ENCODE measurements around the gene TPST2.

TPST2 gene

GRCh38 chr22:26552466-26552865 is 37.5 kb downstream of the TPST2 start:
- no peak for TF ChIP-seq CTCF (IDR thresholded peaks at IDR 0.05; ENCODE audit: insufficient read depth, low read depth, low read length, missing control alignments)
- H3K4me3 ChIP-seq (ENCODE audit: low read depth, low read length), result no peak overlapping the region
- no peak for DNase-seq (ENCODE audit: low read depth)

GRCh38 chr22:26551568-26551967 is 38.4 kb downstream of the TPST2 start:
- no peak for TF ChIP-seq CTCF (IDR thresholded peaks at IDR 0.05; ENCODE audit: insufficient read depth, low read depth, low read length, missing control alignments)
- H3K4me3 ChIP-seq (ENCODE audit: low read depth, low read length), result no peak overlapping the region

GRCh38 chr22:26550498-26551033 is 39.4 kb downstream of the TPST2 start:
- DNase-seq (ENCODE audit: low read depth), result no peak
- no peak overlapping the region for H3K4me3 ChIP-seq (ENCODE audit: low read depth, low read length)
- TF ChIP-seq CTCF (IDR thresholded peaks at IDR 0.05; ENCODE audit: insufficient read depth, low read depth, low read length, missing control alignments), result no peak

More at GRCh38 chr22:26551568-26551967, 38.4 kb downstream of the TPST2 start:
- DNase-seq (ENCODE audit: low read depth), result no peak

- no peak for TF ChIP-seq CTCF (IDR thresholded peaks at IDR 0.05; ENCODE audit: insufficient read depth, low read depth, low read length, missing control alignments)
- no peak for DNase-seq (ENCODE audit: low read depth)
These were observed 39.9 kb downstream of the TPST2 start for GRCh38 chr22:26549902-26550497.

GRCh38 chr22:26548984-26549383 is 40.9 kb downstream of the TPST2 start:
- no peak overlapping the region for H3K4me3 ChIP-seq (ENCODE audit: low read depth, low read length)
- no peak for TF ChIP-seq CTCF (IDR thresholded peaks at IDR 0.05; ENCODE audit: insufficient read depth, low read depth, low read length, missing control alignments)
- no peak for DNase-seq (ENCODE audit: low read depth)

More at GRCh38 chr22:26549902-26550497, 39.9 kb downstream of the TPST2 start:
- no peak overlapping the region for H3K4me3 ChIP-seq (ENCODE audit: low read depth, low read length)

GRCh38 chr22:26548303-26548702 is 41.6 kb downstream of the TPST2 start:
- TF ChIP-seq CTCF (IDR thresholded peaks at IDR 0.05; ENCODE audit: insufficient read depth, low read depth, low read length, missing control alignments), result no peak
- H3K4me3 ChIP-seq (ENCODE audit: low read depth, low read length), result no peak overlapping the region
- no peak for DNase-seq (ENCODE audit: low read depth)

- H3K4me3 ChIP-seq (ENCODE audit: low read depth, low read length), result no peak overlapping the region
- DNase-seq (ENCODE audit: low read depth), result no peak
- TF ChIP-seq CTCF (IDR thresholded peaks at IDR 0.05; ENCODE audit: insufficient read depth, low read depth, low read length, missing control alignments), result no peak
These were observed 42.1 kb downstream of the TPST2 start for GRCh38 chr22:26547837-26548236.

All from GM12865 (cell line).